Stimulated activated CD4-positive, alpha-beta T cell treated with anti-CD3 and anti-CD28 coated beads, Interleukin-15, amount 100 ng/mL, for 1 hour (primary cell): ENCODE data around the gene RPS15.

Experiments used
- DNase-seq, 2 donors: peaks; one replicate each; pipeline ENCODE4 v3.0.0-alpha.2; 2020; ENCODE audit warnings: low read depth in 1 of 2, low spot score in 1 of 2

The RPS15 gene

DNA sequence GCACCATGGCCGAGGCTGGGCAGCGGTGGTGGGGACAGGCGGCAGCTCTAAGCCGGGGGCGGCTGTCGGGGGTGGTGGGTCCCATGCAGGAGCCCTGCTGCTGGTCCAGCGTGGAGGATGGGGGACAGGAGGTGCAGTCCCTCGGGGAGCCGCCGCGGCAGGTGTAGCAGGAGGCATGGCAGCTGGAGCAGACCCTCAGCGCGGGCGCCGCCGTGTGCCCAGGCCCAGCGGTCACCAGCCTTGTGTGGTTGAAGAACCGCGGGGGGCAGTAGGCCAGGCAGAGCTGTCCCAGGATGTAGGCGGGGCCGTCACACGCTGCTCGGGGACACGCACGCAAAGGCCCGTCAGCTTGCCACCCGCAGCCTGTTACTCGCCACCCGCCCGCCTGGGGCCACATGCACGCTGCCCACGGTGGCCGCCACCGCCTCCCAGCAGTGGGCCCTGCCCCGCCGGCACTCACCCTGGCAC lies 43.7 kb downstream of the RPS15 start:
- no peak for DNase-seq

GRCh38 chr19:1482361-1483130 lies 44.4 kb downstream of the RPS15 start:
- no peak for DNase-seq

DNA sequence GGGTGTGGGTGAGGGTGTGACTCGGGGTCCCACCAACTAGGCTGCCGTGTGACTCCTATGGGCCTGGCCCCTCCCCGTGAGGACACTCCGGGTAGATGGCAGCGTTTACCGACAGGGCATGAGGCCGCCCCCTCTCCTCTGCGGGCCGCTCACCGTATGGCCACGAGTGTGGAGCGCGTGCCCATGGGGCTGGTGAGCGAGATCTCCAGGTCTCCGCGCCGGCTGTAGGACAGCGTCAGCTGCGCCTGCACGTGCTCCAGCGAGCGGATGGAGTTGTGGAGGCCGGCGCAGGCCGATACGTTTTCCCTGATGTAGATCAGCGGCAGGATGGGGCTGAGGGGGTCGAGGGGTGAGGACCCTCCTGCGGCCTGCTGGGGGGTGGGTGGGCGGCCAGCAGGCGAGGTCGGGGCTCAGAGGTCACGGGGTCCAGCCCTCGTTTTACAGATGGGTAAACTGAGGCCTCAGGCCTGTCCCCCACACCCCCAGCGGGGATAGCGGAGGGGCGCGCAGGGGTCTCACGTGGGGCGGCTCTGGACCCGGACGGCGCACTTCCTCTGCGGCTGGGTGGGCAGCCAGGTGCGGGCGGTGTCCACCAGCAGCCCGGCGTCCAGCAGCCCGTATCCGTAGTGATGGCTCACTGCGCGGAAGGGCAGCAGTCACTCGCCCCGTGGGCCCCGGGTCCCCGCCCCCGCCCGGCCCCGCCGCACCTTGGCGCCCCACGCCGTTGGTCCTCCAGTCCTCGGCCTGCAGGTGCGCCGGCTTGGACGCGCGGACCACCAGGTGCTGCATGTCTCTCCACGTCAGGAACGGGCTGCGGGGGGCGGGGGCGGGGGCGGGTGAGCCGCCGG lies 45.2 kb downstream of the RPS15 start:
- no peak for DNase-seq

DNA sequence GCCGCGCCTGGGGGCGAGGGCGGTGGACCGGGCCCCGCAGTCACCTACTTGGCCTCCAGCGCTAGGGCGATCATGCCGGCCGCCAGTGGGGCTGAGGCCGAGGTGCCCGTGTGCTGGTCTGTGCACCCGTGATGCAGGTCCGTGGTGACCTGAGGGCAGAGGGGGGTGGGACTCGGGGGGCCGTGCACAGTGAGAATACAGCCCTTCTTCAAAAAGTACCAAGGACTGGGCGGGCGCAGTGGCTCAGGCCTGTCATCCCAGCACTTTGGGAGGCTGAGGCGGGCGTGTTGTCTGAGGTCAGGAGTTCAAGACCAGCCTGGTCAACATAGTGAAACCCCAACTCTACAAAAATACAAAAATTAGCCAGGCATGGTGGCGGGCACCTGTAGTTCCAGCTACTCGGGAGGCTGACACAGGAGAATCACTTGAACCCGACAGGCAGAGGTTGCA lies 45.8 kb downstream of the RPS15 start:
- no peak for DNase-seq

- no peak for DNase-seq
Observed at GRCh38 chr19:1486720-1487575, 48.8 kb downstream of the RPS15 start.

DNA sequence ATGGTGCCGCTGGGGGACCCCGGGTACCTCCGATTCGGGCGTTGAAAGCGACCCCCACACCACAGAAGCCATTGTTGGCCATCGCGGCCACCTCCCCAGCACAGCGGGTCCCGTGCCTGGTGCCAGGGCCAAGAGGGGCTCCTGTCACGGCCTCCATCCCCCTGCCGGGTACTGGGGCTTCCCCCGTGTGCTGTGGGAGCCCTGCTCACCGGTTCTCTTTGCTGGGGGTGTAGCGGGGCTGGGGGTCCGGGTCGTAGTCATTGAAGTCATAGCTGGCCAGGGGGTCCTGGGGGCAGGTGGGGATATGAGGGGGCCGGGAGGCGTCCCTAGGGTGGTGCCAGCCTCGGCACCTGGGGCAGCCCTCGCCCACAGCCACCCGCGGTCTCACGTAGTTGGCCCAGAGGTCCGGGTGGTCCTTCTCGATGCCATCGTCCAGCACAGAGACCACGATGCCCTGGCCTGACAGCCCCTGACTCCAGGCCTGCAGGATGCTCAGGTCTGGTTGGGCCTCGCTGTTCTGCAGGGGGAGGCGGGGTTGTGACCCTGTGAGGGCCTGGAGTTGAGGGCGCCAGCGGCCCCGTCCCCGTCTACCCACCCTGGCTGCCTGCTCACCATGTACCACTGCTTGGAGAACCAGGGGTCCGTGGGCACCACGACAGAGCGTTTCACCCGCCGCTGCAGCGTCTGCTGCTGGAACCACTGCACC lies 49.5 kb downstream of the RPS15 start:
- DNase-seq: no peak

DNA sequence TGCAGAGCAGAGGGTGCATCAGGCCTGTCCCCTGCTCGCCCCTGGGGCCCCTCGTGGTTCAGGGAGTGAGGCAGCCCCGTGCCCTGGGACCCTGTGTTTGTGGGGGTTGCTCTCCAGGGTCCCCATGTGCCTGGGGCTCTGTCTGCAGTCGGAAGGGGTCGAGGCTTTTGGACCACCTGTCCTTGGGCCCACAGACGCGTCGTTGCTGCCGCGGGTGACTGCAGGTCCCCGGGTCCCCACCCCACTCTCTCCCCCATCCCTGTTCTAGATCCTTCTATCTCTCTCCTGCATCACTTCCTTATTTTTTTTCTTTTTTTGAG lies 50.0 kb downstream of the RPS15 start:
- DNase-seq: no peak

- DNase-seq: no peak
Observed at GRCh38 chr19:1489463-1490310, 51.5 kb downstream of the RPS15 start.
